GM12878 (cell line): Measurements from ENCODE around the gene HSD17B14. TPM values are rescaled to one million over a fixed set of nuclear protein-coding genes. Genes with fewer than 3 reads are reported as not detected.
A peak's percentile ranks its signal among the peaks of the same experiment; 100 is the strongest.

Source experiments
- ATAC-seq: fragments of 200-7000 bp; cut with Tn5 transposase; 3 replicates; pipeline ENCODE4 v1.9.1; 2020; ENCODE audit warnings: mild to moderate bottlenecking, moderate library complexity
- BruUV-seq: library from RNA; stranded (reverse); fragments of 400-500 nt; replicated peaks from 2 replicates; lab custom pipeline; 2021; lab: Mats Ljungman, UMichigan
- CTCF ChIA-PET: fragments of 300-600 bp; sonication (Branson Sonifier 250); formaldehyde crosslinking; extraction: SDS; loops from one replicate; lab custom pipeline; 2021; ENCODE audit warnings: inconsistent platforms; lab: Yijun Ruan, JAX
- POLR2A ChIA-PET: fragments of 350-600 bp; formaldehyde crosslinking; extraction: SDS; loops from one replicate; lab custom pipeline; 2021; ENCODE audit warnings: inconsistent platforms; lab: Charles Lee
- RAD21 ChIA-PET: fragments of 300-600 bp; sonication (Branson Sonifier 250); formaldehyde crosslinking; loops from one replicate; lab custom pipeline; 2023; ENCODE audit warnings: antibody characterized with exemption; ENCODE audit not compliant: unreplicated experiment; lab: Charles Lee
- SMC1A ChIA-PET: fragments of 300-600 bp; sonication (Branson Sonifier 250); formaldehyde crosslinking; loops from one replicate; lab custom pipeline; 2023; ENCODE audit not compliant: unreplicated experiment, uncharacterized antibody; lab: Charles Lee
- DNase-seq: peaks from one replicate; pipeline ENCODE4 v3.0.0-alpha.2; 2011; ENCODE audit warnings: low read depth, low spot score
- FAIRE-seq: peaks from 3 replicates; lab custom pipeline; 2011; peaks lifted over from hg19 to GRCh38; lab: Jason Lieb, UNC
- H2AFZ ChIP-seq: 2 replicates; pipeline ENCODE4 v1.6.0; 2011; ENCODE audit warnings: low read depth, low read length, control low read depth; ENCODE audit not compliant: control insufficient read depth
- H3K27ac ChIP-seq: 2 replicates; pipeline ENCODE4 v1.5.1; 2011; ENCODE audit warnings: control low read depth; ENCODE audit not compliant: control insufficient read depth, insufficient read depth
- H3K27me3 ChIP-seq, 2 experiments: replicated peaks in 1 of 2; 2 replicates each; pipeline versions ENCODE4 v1.6.0 to v1.6.1; 2011; ENCODE audit warnings: low read length in 1 of 2; ENCODE audit not compliant: control insufficient read depth in 2 of 2, insufficient read depth in 2 of 2
- H3K36me3 ChIP-seq, 2 experiments: 2 replicates each; pipeline ENCODE4 v1.5.1; 2011; ENCODE audit warnings: low read length in 1 of 2; ENCODE audit not compliant: control insufficient read depth in 2 of 2, insufficient read depth in 2 of 2
- H3K4me1 ChIP-seq: 2 replicates; pipeline ENCODE4 v1.6.1; 2011; ENCODE audit warnings: mild to moderate bottlenecking, low read length, moderate library complexity, mixed read lengths; ENCODE audit not compliant: control insufficient read depth, insufficient read depth
- H3K4me2 ChIP-seq: 2 replicates; pipeline ENCODE4 v1.6.0; 2011; ENCODE audit warnings: control low read depth; ENCODE audit not compliant: control insufficient read depth, insufficient read depth
- H3K4me3 ChIP-seq: fragments of 200-600 bp; sonication (generic); 2 replicates; pipeline ENCODE4 v1.5.1; 2016
- H3K79me2 ChIP-seq: 2 replicates; pipeline ENCODE4 v1.6.0; 2011; ENCODE audit warnings: low read length; ENCODE audit not compliant: control insufficient read depth, insufficient read depth
- H3K9ac ChIP-seq: 2 replicates; pipeline ENCODE4 v1.8.0; 2011; ENCODE audit warnings: low read length, control low read depth, mixed read lengths; ENCODE audit not compliant: control insufficient read depth, insufficient read depth
- H3K9me3 ChIP-seq: replicated peaks from 3 replicates; pipeline ENCODE4 v1.5.1; 2011; ENCODE audit warnings: mild to moderate bottlenecking, low read length; ENCODE audit not compliant: control insufficient read depth, insufficient read depth
- H4K20me1 ChIP-seq: 2 replicates; pipeline ENCODE4 v1.6.0; 2011; ENCODE audit not compliant: control insufficient read depth, insufficient read depth
- BACH1 ChIP-seq: fragments of 450-650 bp; IDR thresholded peaks from 2 replicates; pipeline ENCODE4 v1.6.1; 2017; ENCODE audit warnings: mild to moderate bottlenecking, borderline replicate concordance
- CEBPB ChIP-seq, 2 experiments: fragments of 150-350 bp in 1 of 2; IDR thresholded peaks; 2 replicates each; pipeline ENCODE4 v1.6.1; 2012 to 2014; ENCODE audit warnings: low read depth in 2 of 2, low read length in 2 of 2, borderline replicate concordance in 1 of 2, inconsistent platforms in 1 of 2
- CREB1 ChIP-seq: IDR thresholded peaks from 2 replicates; pipeline ENCODE4 v1.6.1; 2012; ENCODE audit warnings: low read depth, mild to moderate bottlenecking, inconsistent platforms
- MEF2A ChIP-seq: IDR thresholded peaks from 2 replicates; pipeline ENCODE4 v1.6.1; 2011; ENCODE audit warnings: low read depth, mild to moderate bottlenecking, low read length, moderate library complexity; ENCODE audit not compliant: insufficient read depth
- MEF2B ChIP-seq: fragments of 450-650 bp; IDR thresholded peaks from 2 replicates; pipeline ENCODE4 v1.6.1; 2018; ENCODE audit warnings: mild to moderate bottlenecking, moderate library complexity; ENCODE audit not compliant: partially characterized antibody, poor library complexity, severe bottlenecking
- NFXL1 ChIP-seq: fragments of 450-650 bp; IDR thresholded peaks from 2 replicates; pipeline ENCODE4 v1.6.1; 2017; ENCODE audit warnings: antibody characterized with exemption, mild to moderate bottlenecking, borderline replicate concordance
- NR2C1 ChIP-seq: fragments of 450-650 bp; IDR thresholded peaks from 2 replicates; pipeline ENCODE4 v1.6.1; 2017; ENCODE audit warnings: antibody characterized with exemption, mild to moderate bottlenecking, moderate library complexity
- NR2F1 ChIP-seq: fragments of 450-650 bp; conservative IDR thresholded peaks from 2 replicates; pipeline ENCODE4 v1.6.1; 2017; ENCODE audit warnings: mild to moderate bottlenecking
- POU2F2 ChIP-seq: IDR thresholded peaks from 3 replicates; pipeline ENCODE4 v1.6.1; 2011; ENCODE audit warnings: low read depth, mild to moderate bottlenecking, low read length, borderline replicate concordance
- RB1 ChIP-seq: fragments of 450-650 bp; formaldehyde crosslinking; IDR thresholded peaks from 2 replicates; pipeline ENCODE4 v1.6.1; 2017; ENCODE audit warnings: mild to moderate bottlenecking, borderline replicate concordance
- RFX5 ChIP-seq: IDR thresholded peaks from 2 replicates; pipeline ENCODE4 v1.6.1; 2011; ENCODE audit warnings: low read depth, low read length, improper control_type of control experiment
- TARDBP ChIP-seq: IDR thresholded peaks from 2 replicates; pipeline ENCODE4 v1.6.1; 2016; ENCODE audit warnings: borderline replicate concordance
- TBL1XR1 ChIP-seq: IDR thresholded peaks from 2 replicates; pipeline ENCODE4 v1.6.1; 2012; ENCODE audit warnings: low read depth, low read length, improper control_type of control experiment
- ZNF217 ChIP-seq: fragments of 450-650 bp; IDR thresholded peaks from 2 replicates; pipeline ENCODE4 v1.6.1; 2017; ENCODE audit warnings: antibody characterized with exemption, mild to moderate bottlenecking
- ZNF274 ChIP-seq: IDR thresholded peaks from one replicate; pipeline ENCODE4 v1.8.0; 2011; ENCODE audit not compliant: insufficient read length, insufficient read depth
- ZNF622 ChIP-seq: fragments of 450-650 bp; IDR thresholded peaks from 2 replicates; pipeline ENCODE4 v1.6.1; 2017; ENCODE audit warnings: mild to moderate bottlenecking, inconsistent platforms
- ZZZ3 ChIP-seq: IDR thresholded peaks from 2 replicates; pipeline ENCODE4 v1.6.1; 2011; ENCODE audit warnings: low read depth; ENCODE audit not compliant: control insufficient read depth, insufficient read length
- WGBS: methylation state at CpG from one replicate; pipeline ENCODE4 v1.1.6; 2016; ENCODE audit warnings: low lambda C conversion rate; ENCODE audit not compliant: insufficient replicate concordance, insufficient coverage; ENCODE audit errors: missing lambda C conversion rate; 5-methylcytosine and 5-hydroxymethylcytosine counted together
- in situ Hi-C: fragments of 300-500 bp; cut with MboI; formaldehyde crosslinking; loops from 9 replicates; pipeline ENCODE4 v1.14.3; 2018; ENCODE audit warnings: mixed read lengths
- intact Hi-C: fragments of 100-400 bp; cut with micrococcal nuclease; formaldehyde crosslinking; loops from one replicate; pipeline ENCODE4 v1.14.2; 2022; ENCODE audit not compliant: unreplicated experiment
- polyA plus RNA-seq, 11 experiments: library from polyadenylated mRNA; depleted of rRNA in 4 of 11; unstranded in 6 of 11; stranded (reverse) in 5 of 11; fragments of >200 nt; fragmentation: Nextera tagmentation in 4 of 11; fragmentation: Illumina TruSeq in 1 of 11; extraction: Ambion mirVana in 4 of 11; extraction: Trizol in 1 of 11; gene quantifications; 1 replicate in 1 of 11; 2 replicates in 10 of 11; pipeline versions ENCODE4 v1.2.1 to v1.2.3, GENCODE V29; 2011 to 2016; ENCODE audit warnings: inconsistent platforms in 2 of 11, missing spikeins in 2 of 11, low read depth in 1 of 11
- total RNA-seq, 4 experiments: library from RNA; depleted of rRNA in 3 of 4; stranded (reverse); fragments of >200 nt in 3 of 4; fragmentation: Illumina TruSeq in 1 of 4; extraction: Trizol in 1 of 4; gene quantifications; 2 replicates each; pipeline versions ENCODE4 v1.2.1 to v1.2.3, GENCODE V29; 2013 to 2021
- TF ChIP-seq, protein P1 (sequence below): fragments of 450-650 bp; IDR thresholded peaks from 2 replicates; pipeline ENCODE4 v1.6.1; 2017; ENCODE audit warnings: borderline replicate concordance
- TF ChIP-seq, protein P2 (sequence below): fragments of 450-650 bp; IDR thresholded peaks from 2 replicates; pipeline ENCODE4 v1.6.1; 2017; ENCODE audit warnings: low read depth, mild to moderate bottlenecking, moderate library complexity
- TF ChIP-seq, protein P3 (sequence below): fragments of 450-650 bp; IDR thresholded peaks from 2 replicates; pipeline ENCODE4 v1.6.1; 2017; ENCODE audit warnings: mild to moderate bottlenecking

HSD17B14 gene
- total and polyA plus RNA-seq, 10 of the 15 experiments (the other 5 are each of a cell fraction or from before 2014, with no cell fraction given), result 0.21 to 4.1 (median 0.61) TPM

DNA sequence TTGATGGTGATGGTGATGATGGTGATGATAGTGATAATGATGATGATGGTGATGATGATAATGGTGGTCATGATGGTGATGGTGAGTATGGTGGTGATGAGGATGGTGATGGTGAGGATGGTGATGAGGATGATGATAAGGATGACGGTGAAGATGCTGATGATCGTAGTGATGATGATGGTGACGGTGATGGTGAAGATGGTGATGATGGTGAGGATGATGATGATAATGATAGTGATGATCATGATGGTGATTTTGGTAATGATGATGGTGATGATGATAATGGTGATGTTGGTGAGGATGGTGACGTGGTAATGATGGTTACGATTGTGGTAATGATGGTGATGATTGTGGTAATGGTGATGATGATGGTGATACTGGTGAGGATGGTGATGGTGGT is 14.7 kb downstream of the HSD17B14 start:
- TF ChIP-seq MEF2A, result no peak
- no peak for TF ChIP-seq CEBPB (IDR thresholded peaks at IDR 0.05; ENCODE audit: borderline replicate concordance in 1 of 2, low read depth in 2 of 2, low read length in 2 of 2)
- TF ChIP-seq POU2F2, result no peak
- no peak for TF ChIP-seq NFXL1
- TF ChIP-seq, protein P1, sequence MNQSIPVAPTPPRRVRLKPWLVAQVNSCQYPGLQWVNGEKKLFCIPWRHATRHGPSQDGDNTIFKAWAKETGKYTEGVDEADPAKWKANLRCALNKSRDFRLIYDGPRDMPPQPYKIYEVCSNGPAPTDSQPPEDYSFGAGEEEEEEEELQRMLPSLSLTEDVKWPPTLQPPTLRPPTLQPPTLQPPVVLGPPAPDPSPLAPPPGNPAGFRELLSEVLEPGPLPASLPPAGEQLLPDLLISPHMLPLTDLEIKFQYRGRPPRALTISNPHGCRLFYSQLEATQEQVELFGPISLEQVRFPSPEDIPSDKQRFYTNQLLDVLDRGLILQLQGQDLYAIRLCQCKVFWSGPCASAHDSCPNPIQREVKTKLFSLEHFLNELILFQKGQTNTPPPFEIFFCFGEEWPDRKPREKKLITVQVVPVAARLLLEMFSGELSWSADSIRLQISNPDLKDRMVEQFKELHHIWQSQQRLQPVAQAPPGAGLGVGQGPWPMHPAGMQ, result no peak
- no peak for TF ChIP-seq ZNF622
- no peak for TF ChIP-seq NR2F1
- no peak for TF ChIP-seq RFX5
- TF ChIP-seq ZZZ3, result no peak
- TF ChIP-seq ZNF217, result no peak
- TF ChIP-seq CREB1, result no peak
- TF ChIP-seq BACH1, result no peak
- TF ChIP-seq TARDBP, result no peak
- TF ChIP-seq RB1, result no peak
- TF ChIP-seq, protein P2, sequence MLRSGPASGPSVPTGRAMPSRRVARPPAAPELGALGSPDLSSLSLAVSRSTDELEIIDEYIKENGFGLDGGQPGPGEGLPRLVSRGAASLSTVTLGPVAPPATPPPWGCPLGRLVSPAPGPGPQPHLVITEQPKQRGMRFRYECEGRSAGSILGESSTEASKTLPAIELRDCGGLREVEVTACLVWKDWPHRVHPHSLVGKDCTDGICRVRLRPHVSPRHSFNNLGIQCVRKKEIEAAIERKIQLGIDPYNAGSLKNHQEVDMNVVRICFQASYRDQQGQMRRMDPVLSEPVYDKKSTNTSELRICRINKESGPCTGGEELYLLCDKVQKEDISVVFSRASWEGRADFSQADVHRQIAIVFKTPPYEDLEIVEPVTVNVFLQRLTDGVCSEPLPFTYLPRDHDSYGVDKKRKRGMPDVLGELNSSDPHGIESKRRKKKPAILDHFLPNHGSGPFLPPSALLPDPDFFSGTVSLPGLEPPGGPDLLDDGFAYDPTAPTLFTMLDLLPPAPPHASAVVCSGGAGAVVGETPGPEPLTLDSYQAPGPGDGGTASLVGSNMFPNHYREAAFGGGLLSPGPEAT, result no peak
- TF ChIP-seq MEF2B, result no peak
- TF ChIP-seq, protein P3, sequence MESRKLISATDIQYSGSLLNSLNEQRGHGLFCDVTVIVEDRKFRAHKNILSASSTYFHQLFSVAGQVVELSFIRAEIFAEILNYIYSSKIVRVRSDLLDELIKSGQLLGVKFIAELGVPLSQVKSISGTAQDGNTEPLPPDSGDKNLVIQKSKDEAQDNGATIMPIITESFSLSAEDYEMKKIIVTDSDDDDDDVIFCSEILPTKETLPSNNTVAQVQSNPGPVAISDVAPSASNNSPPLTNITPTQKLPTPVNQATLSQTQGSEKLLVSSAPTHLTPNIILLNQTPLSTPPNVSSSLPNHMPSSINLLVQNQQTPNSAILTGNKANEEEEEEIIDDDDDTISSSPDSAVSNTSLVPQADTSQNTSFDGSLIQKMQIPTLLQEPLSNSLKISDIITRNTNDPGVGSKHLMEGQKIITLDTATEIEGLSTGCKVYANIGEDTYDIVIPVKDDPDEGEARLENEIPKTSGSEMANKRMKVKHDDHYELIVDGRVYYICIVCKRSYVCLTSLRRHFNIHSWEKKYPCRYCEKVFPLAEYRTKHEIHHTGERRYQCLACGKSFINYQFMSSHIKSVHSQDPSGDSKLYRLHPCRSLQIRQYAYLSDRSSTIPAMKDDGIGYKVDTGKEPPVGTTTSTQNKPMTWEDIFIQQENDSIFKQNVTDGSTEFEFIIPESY, result no peak
- no peak for TF ChIP-seq NR2C1
- no peak for TF ChIP-seq ZNF274
- no peak for TF ChIP-seq TBL1XR1
- no peak overlapping the region for H3K4me2 ChIP-seq
- intact Hi-C loops, result no loop called here
- H3K79me2 ChIP-seq, result no peaks in the 10 kb centered on the region
- no peak overlapping the region for H3K9ac ChIP-seq
- SMC1A ChIA-PET, result interaction anchor here (1.5 kb wide), 1 partner anchor 9 kb away, joined by 4 read pairs; no protein-coding TSS in a partner anchor
- no peak overlapping the region for H3K27ac ChIP-seq
- RAD21 ChIA-PET, result no interaction called here
- in situ Hi-C loops, result no loop called here
- ATAC-seq (no peak), DNase-seq (no peak), FAIRE-seq (peak; percentile 54)
- BruUV-seq, result no TSS peak
- H3K36me3 ChIP-seq, result no peaks in the 10 kb centered on the region
- no peak overlapping the region for H3K4me3 ChIP-seq
- no peak overlapping the region for H2AFZ ChIP-seq
- no peaks in the 10 kb centered on the region for H3K4me1 ChIP-seq
- CTCF ChIA-PET, result no interaction called here
- POLR2A ChIA-PET, result no interaction called here
- H3K27me3 ChIP-seq, result no peaks in the 10 kb centered on the region
- no peaks in the 10 kb centered on the region; the same call in 2 of the 3 replicates for H3K9me3 ChIP-seq
- no peaks in the 10 kb centered on the region for H4K20me1 ChIP-seq
- WGBS, result 76% methylated on average over 5 of the region's 5 CpGs
